Measurements from ENCODE around the gene RFC2.
"Not testable (repeated sequence)": the region's sequence is repeated elsewhere in the genome, so short reads cannot be mapped to it uniquely, and the experiment has no call there.

Gene RFC2

GRCh38 chr7:74212661-74213060 lies 41.5 kb downstream of the RFC2 start:
- H3K4me1 ChIP-seq (ENCODE audit: control insufficient read depth, insufficient read depth, low read length): peaks cover 4% of the 10 kb centered on the region
- no peaks in the 10 kb centered on the region for H3K27me3 ChIP-seq (replicated peaks; ENCODE audit: control insufficient read depth, insufficient read depth, low read length)
- no peaks in the 10 kb centered on the region for H3K36me3 ChIP-seq (ENCODE audit: control insufficient read depth, insufficient read depth, low read length, severe bottlenecking)
- DNase-seq (ENCODE audit: low read depth): no peak
- H3K9me3 ChIP-seq (ENCODE audit: control insufficient read depth, low read length): no peaks in the 10 kb centered on the region
- H3K4me3 ChIP-seq (ENCODE audit: low read length): no peak overlapping the region
- H3K9ac ChIP-seq (ENCODE audit: low read length): no peak overlapping the region

GRCh38 chr7:74208241-74208640 lies 46.0 kb downstream of the RFC2 start:
- H3K9ac ChIP-seq (ENCODE audit: low read length); H3K27me3 ChIP-seq (replicated peaks; ENCODE audit: control insufficient read depth, insufficient read depth, low read length); DNase-seq (ENCODE audit: low read depth); H3K4me3 ChIP-seq (ENCODE audit: low read length); H3K9me3 ChIP-seq (ENCODE audit: control insufficient read depth, low read length); H3K4me1 ChIP-seq (ENCODE audit: control insufficient read depth, insufficient read depth, low read length); H3K36me3 ChIP-seq (ENCODE audit: control insufficient read depth, insufficient read depth, low read length, severe bottlenecking): not testable (repeated sequence)

- no peaks in the 10 kb centered on the region for H3K36me3 ChIP-seq (ENCODE audit: control insufficient read depth, insufficient read depth, low read length, severe bottlenecking)
- H3K9me3 ChIP-seq (ENCODE audit: control insufficient read depth, low read length): no peaks in the 10 kb centered on the region
- no peaks in the 10 kb centered on the region for H3K4me1 ChIP-seq (ENCODE audit: control insufficient read depth, insufficient read depth, low read length)
- H3K4me3 ChIP-seq (ENCODE audit: low read length): no peak overlapping the region
- no peak overlapping the region for H3K9ac ChIP-seq (ENCODE audit: low read length)
- DNase-seq (ENCODE audit: low read depth): no peak
- no peaks in the 10 kb centered on the region for H3K27me3 ChIP-seq (replicated peaks; ENCODE audit: control insufficient read depth, insufficient read depth, low read length)
These were observed 46.6 kb downstream of the RFC2 start for GRCh38 chr7:74207586-74207985.

- H3K4me3 ChIP-seq (ENCODE audit: low read length): peak overlapping the region; percentile 63
- DNase-seq (ENCODE audit: low read depth): peak; percentile 92
These were observed 47.5 kb downstream of the RFC2 start for GRCh38 chr7:74206589-74207120.

DNA sequence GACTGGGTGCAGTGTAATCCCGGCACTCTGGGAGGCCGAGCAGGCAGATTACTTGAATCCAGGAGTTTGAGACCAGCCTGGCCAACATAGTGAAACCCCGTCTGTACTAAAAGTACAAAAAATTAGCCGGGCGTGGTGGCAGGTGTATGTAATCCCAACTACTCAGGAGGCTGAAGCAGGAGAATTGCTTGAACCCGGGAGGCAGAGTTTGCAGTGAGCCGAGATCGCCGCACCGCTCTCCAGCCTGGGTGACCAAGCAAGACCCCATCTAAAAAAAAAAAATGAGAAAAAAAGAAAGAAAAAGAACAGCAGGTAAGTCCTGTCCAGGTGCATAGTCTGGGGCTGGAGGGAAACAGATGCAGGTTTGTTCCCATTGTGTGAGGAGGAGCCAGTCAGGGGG lies 48.1 kb downstream of the RFC2 start:
- H3K9ac ChIP-seq (ENCODE audit: low read length); DNase-seq (ENCODE audit: low read depth); H3K4me3 ChIP-seq (ENCODE audit: low read length); H3K4me1 ChIP-seq (ENCODE audit: control insufficient read depth, insufficient read depth, low read length); H3K27me3 ChIP-seq (replicated peaks; ENCODE audit: control insufficient read depth, insufficient read depth, low read length); H3K36me3 ChIP-seq (ENCODE audit: control insufficient read depth, insufficient read depth, low read length, severe bottlenecking); H3K9me3 ChIP-seq (ENCODE audit: control insufficient read depth, low read length): not testable (repeated sequence)

More at GRCh38 chr7:74206589-74207120, 47.5 kb downstream of the RFC2 start:
- Histone ChIP-seq H3K27me3 (replicated peaks; ENCODE audit: control insufficient read depth, insufficient read depth, low read length) (no peaks in the 10 kb centered on the region), H3K4me1 (ENCODE audit: control insufficient read depth, insufficient read depth, low read length) (no peaks in the 10 kb centered on the region), H3K9ac (ENCODE audit: low read length) (peak overlapping the region; percentile 23), H3K9me3 (ENCODE audit: control insufficient read depth, low read length) (no peaks in the 10 kb centered on the region), H3K36me3 (ENCODE audit: control insufficient read depth, insufficient read depth, low read length, severe bottlenecking) (no peaks in the 10 kb centered on the region)

DNA sequence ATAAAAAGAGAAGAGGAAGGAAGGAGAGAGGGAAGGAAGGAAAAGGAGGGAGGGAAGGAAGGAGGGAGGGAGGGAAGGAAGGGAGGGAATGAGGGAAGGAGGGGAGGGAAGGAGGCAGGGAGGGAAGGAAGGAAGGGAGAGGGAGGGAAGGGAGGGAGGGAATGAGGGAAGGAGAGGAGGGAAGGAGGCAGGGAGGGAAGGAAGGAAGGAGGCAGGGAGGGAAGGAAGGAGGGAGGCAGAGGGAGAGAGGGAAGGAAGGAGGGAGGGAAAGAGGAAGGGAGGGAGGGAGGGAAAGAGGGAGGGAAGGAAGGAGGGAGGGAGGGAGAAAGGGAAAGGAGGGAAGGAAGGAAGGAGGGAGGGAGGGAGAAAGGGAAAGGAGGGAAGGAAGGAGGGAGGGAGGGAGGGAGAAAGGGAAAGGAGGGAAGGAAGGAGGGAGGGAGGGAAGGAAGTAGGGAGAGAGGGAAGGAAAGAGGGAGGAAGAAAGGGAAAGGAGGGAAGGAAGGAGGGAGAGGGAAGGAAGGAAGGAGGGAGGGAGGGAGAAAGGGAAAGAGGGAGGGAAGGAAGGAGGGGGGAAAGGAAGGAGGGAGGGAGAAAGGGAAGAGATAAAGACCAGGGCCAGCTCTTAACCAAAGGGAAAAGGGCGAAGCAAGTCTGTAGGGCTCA lies 50.1 kb downstream of the RFC2 start:
- H3K4me3 ChIP-seq (ENCODE audit: low read length): no peak overlapping the region
- no peaks in the 10 kb centered on the region for H3K4me1 ChIP-seq (ENCODE audit: control insufficient read depth, insufficient read depth, low read length)
- no peaks in the 10 kb centered on the region for H3K36me3 ChIP-seq (ENCODE audit: control insufficient read depth, insufficient read depth, low read length, severe bottlenecking)
- no peaks in the 10 kb centered on the region for H3K27me3 ChIP-seq (replicated peaks; ENCODE audit: control insufficient read depth, insufficient read depth, low read length)
- no peak overlapping the region for H3K9ac ChIP-seq (ENCODE audit: low read length)
- H3K9me3 ChIP-seq (ENCODE audit: control insufficient read depth, low read length): no peaks in the 10 kb centered on the region
- no peak for DNase-seq (ENCODE audit: low read depth)

DNA sequence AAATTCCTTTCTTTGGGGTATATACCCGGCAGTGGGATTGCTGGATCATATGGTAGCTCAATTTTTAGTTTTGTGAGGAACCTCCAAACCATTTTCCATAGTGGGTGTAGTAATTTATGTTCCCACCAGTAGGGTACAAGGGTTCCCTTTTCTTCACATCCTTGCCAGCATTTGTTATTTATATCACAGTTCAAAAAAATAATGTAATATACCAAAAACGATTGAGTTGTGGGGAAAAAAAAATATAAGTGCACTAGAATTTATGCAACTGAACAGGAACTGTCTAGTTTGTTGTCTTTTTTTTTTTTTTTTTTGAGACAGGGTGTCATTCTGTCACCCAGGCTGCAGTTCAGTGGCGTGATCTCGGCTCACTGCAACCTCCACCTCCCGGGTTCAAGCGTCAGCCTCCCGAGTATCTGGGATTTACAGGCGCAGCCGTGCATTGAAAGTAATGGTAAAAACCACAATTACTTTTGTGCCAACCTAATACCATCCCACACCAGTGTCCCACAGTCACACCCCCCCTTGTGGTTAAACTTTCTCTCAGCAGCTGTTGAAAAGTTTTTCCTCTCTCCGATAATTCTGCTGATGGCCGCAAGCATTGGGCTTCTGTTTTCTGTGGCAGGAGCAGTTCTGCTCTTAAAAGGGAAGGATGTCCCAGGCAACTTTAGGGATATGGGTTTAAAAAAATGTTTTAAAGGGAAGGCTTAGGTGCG lies 51.2 kb downstream of the RFC2 start:
- Histone ChIP-seq H3K9me3 (ENCODE audit: control insufficient read depth, low read length) (no peaks in the 10 kb centered on the region), H3K4me3 (ENCODE audit: low read length) (no peak overlapping the region), H3K27me3 (replicated peaks; ENCODE audit: control insufficient read depth, insufficient read depth, low read length) (no peaks in the 10 kb centered on the region), H3K4me1 (ENCODE audit: control insufficient read depth, insufficient read depth, low read length) (no peaks in the 10 kb centered on the region), H3K9ac (ENCODE audit: low read length) (no peak overlapping the region), H3K36me3 (ENCODE audit: control insufficient read depth, insufficient read depth, low read length, severe bottlenecking) (peaks cover 1% of the 10 kb centered on the region)
- peak; percentile 58 for DNase-seq (ENCODE audit: low read depth)

DNA sequence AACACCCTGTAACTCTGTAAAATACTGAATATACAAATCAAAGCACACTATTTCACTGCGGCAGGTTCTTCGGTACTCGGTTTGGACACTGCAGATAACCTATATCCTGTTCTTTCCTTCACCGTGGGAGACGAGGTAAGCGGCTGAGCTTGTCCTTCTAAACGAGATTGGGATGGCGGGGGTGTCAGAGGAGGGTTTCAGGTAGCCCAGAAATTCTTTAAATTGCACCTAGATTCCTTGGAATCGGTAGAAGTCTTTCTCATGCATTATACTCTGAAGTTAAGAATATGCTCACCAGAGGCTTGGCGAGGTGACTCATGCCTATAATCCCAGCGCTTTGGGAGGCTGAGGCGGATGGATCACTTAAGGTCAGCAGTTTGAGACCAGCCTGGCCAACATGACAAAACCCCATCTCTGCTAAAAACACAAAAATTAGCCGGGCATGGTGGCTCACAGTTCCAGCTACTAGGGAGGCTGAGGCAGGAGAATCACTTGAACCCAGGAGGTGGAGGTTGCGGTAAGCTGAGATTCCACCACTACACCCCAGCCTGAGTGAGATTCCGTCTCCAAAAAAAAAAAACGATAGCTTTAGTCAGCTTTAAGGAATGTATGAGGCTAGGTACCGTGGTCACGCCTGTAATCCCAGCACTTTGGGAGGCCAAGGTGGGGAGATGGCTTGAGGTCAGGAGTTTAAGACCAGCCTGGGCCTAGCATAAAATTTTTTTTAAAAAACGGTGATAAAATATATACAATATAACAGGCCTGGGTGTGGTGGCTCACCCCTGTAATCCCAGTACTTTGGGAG lies 54.4 kb downstream of the RFC2 start:
- H3K27me3 ChIP-seq (replicated peaks; ENCODE audit: control insufficient read depth, insufficient read depth, low read length): no peaks in the 10 kb centered on the region
- H3K4me3 ChIP-seq (ENCODE audit: low read length): no peak overlapping the region
- peaks cover 26% of the 10 kb centered on the region for H3K36me3 ChIP-seq (ENCODE audit: control insufficient read depth, insufficient read depth, low read length, severe bottlenecking)
- no peaks in the 10 kb centered on the region for H3K9me3 ChIP-seq (ENCODE audit: control insufficient read depth, low read length)
- no peaks in the 10 kb centered on the region for H3K4me1 ChIP-seq (ENCODE audit: control insufficient read depth, insufficient read depth, low read length)
- H3K9ac ChIP-seq (ENCODE audit: low read length): no peak overlapping the region
- DNase-seq (ENCODE audit: low read depth): no peak

- no peaks in the 10 kb centered on the region for H3K9me3 ChIP-seq (ENCODE audit: control insufficient read depth, low read length)
- peaks cover 48% of the 10 kb centered on the region for H3K36me3 ChIP-seq (ENCODE audit: control insufficient read depth, insufficient read depth, low read length, severe bottlenecking)
- DNase-seq (ENCODE audit: low read depth): no peak
- no peaks in the 10 kb centered on the region for H3K4me1 ChIP-seq (ENCODE audit: control insufficient read depth, insufficient read depth, low read length)
- no peak overlapping the region for H3K9ac ChIP-seq (ENCODE audit: low read length)
- H3K4me3 ChIP-seq (ENCODE audit: low read length): no peak overlapping the region
- H3K27me3 ChIP-seq (replicated peaks; ENCODE audit: control insufficient read depth, insufficient read depth, low read length): no peaks in the 10 kb centered on the region
These were observed 56.6 kb downstream of the RFC2 start for GRCh38 chr7:74197449-74198124.

DNA sequence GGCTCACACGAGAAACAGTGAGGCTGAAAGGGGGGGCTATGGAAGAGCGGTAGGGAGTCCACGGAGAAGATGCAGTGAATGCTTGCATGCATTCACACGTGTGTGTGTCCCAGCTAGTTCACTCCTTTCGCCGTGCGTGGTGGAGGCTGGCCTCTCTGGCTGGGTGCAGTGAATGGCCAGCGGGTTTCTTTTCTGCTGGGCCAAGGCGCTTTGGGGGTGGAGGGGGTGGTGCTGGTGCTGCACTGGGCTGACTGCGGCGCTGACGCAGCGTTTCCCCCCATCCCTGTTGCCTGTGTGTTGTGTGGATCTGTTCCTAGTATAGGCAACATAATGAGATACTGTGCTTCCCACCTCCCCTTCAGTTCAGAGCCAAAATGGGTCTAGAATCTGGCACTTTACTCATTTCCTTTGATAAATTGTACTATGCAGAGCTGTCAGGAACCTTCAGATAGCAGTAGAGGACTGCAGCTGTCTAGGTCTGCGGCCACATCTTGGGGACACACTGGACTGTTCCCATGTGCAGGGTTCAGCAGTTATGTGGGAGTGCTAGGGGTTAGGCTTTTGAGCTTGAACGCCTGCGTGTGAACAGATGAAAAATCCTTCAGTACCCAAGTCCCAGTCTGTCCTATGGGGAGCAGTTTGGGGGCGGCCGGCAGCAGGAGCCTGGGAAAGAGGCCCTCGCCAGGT lies 58.1 kb downstream of the RFC2 start:
- not testable (repeated sequence) for H3K9me3 ChIP-seq (ENCODE audit: control insufficient read depth, low read length); DNase-seq (ENCODE audit: low read depth); H3K4me1 ChIP-seq (ENCODE audit: control insufficient read depth, insufficient read depth, low read length); H3K4me3 ChIP-seq (ENCODE audit: low read length); H3K27me3 ChIP-seq (replicated peaks; ENCODE audit: control insufficient read depth, insufficient read depth, low read length); H3K9ac ChIP-seq (ENCODE audit: low read length)
- H3K36me3 ChIP-seq (ENCODE audit: control insufficient read depth, insufficient read depth, low read length, severe bottlenecking): peaks cover 62% of the 10 kb centered on the region
